LNCaP clone FGC (cell line): ENCODE measurements around the gene LDHB.
"Not testable (repeated sequence)": the region's sequence is repeated elsewhere in the genome, so short reads cannot be mapped to it uniquely, and the experiment has no call there.

ENCODE experiments used
- DNase-seq: peaks from one replicate; pipeline ENCODE4 v3.0.0-alpha.2; 2011; ENCODE audit warnings: low read depth
- H3K4me3 ChIP-seq: 2 replicates; pipeline ENCODE4 v1.5.1; 2011; ENCODE audit warnings: mild to moderate bottlenecking, low read depth, low read length, control low read depth
- CTCF ChIP-seq: IDR thresholded peaks from 2 replicates; pipeline ENCODE4 v1.5.1; 2012; ENCODE audit warnings: mild to moderate bottlenecking; ENCODE audit not compliant: control insufficient read depth, insufficient read depth; ENCODE audit errors: extremely low read depth

The LDHB gene

DNA sequence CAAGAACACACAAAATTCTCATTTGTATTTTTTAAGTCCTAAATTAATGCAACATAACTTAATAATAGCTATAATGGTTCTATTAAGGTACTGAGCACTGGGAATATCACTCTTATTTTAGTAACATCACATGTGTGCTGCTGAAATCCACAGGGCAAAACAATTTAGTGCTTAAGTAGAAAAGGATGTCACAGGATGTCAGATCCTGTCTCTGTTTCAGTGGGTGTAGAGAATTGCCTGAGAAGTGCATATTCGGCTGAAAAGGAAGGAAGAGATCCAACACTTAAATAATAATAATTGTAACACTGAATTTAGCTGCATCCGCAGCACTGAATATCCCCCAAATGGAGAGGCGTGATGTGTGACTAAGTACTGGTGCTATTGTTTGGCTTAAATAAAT, 8.6 kb downstream of the LDHB start:
- DNase-seq: no peak
- no peak overlapping the region for H3K4me3 ChIP-seq
- no peak for TF ChIP-seq CTCF

DNA sequence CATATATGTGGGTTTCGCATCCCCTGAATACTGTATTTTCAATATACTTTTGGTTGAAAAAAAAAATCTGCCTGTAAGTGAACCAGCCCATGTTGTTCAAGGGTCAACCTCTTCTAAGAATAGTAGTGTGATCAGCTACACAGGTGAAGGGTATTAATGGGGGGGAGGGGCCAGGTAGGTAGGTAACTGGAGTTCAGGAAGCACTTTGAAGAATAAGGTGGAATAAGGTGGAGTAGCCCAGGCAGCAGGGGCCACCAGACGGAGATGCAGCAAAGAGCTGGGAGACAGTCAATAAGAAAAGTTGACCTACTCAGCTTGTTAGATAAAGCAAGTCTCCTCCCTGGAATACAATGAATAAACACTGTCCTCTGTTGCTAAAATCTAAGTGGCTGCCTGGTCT, 9.3 kb downstream of the LDHB start:
- TF ChIP-seq CTCF: no peak
- H3K4me3 ChIP-seq: no peak overlapping the region
- DNase-seq: no peak

DNA sequence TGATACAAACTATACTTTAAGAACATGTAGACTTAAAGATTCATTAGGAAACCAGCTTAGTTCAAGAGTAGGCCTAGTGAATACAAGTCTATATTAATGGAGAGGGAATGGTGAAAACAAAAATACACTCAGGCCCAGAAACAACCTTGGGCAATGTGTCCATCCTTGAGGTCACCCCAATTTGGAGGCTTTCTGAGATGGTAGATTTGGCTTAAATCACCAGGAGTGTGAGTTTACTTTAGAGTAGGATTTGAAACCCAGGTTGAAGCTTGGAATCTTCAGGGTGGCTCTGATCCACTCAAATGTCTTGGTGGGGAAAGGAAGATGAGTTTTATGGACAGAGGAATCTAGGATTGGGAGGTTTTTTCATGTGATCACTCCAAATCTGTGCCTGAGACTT, 10.5 kb downstream of the LDHB start:
- no peak overlapping the region for H3K4me3 ChIP-seq
- no peak for DNase-seq
- no peak for TF ChIP-seq CTCF

GRCh38 chr12:21645041-21645500, 12.6 kb downstream of the LDHB start:
- H3K4me3 ChIP-seq, DNase-seq: not testable (repeated sequence)

DNA sequence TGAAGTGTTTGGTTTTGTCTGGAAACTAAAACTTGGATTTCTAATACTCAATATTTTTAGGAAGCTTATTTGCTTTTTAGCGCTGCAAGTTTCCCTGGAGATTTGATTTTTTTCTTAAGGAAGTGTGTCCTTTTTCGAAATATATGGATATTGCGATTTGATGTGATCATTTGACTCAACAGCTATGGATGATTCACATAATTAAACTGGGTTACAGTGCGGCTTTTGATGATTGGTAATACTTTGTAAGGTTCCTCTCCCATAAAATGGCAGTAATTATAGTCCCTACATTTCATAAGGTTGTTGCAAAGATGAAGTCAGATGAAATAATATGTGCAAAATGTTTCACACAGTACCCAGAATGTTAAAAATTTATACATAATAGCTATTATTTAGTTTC, 13.1 kb downstream of the LDHB start:
- no peak for DNase-seq
- no peak for TF ChIP-seq CTCF
- no peak overlapping the region for H3K4me3 ChIP-seq

GRCh38 chr12:21643758-21644157, 13.9 kb downstream of the LDHB start:
- DNase-seq: no peak
- H3K4me3 ChIP-seq: no peak overlapping the region
- no peak for TF ChIP-seq CTCF

DNA sequence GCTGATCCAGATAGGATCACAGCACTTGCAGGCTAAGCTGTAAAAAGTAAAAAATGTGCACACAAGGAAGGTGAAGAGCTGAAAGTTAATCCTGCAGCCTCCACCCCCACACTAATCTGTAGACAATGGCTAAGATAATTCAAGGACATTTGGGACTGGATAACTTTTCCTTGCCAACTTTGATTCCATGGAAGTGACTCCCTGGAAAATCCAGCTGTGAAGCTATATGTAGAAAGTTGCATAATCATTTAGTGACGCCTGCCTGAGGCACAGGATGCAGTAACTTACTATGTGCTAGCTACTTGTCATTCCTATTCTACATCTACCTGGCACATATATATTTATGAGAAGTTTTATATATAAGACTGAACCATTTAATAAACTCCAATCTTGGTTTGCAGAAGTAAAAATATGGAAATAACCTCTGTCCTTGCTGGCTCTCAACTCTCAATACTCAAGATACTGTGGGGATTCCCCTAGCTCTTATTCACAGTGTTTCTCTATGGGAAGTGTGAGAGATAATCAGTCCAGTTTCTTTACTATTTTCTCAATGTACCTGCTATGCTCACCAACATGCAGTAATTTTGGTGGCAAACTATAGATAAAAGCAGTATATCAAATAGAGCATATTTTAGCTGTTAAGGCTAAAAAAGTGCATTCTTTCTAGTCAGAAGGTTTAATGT, 14.8 kb downstream of the LDHB start:
- no peak for TF ChIP-seq CTCF
- H3K4me3 ChIP-seq: no peak overlapping the region
- no peak for DNase-seq
